GM21528 (cell line): ENCODE measurements around the gene LPAR6.

Source experiments
- ATAC-seq: cut with Tn5 transposase; IDR thresholded peaks from one replicate; pipeline ENCODE4 v1.9.1; 2021; ENCODE audit warnings: mild to moderate bottlenecking, moderate library complexity; ENCODE audit not compliant: unreplicated experiment, low FRiP score

LPAR6 gene

GRCh38 chr13:48380581-48380980 lies 32.3 kb downstream of the LPAR6 start:
- no peak for ATAC-seq

- ATAC-seq: no peak
These were observed 35.1 kb downstream of the LPAR6 start for GRCh38 chr13:48377857-48378256.

- ATAC-seq: no peak
These were observed 42.1 kb downstream of the LPAR6 start for GRCh38 chr13:48370815-48371214.

GRCh38 chr13:48369988-48370387 lies 42.9 kb downstream of the LPAR6 start:
- no peak for ATAC-seq
